Stimulated activated CD8-positive, alpha-beta memory T cell treated with anti-CD3 and anti-CD28 coated beads, Interleukin-12 subunit alpha, Interleukin-12 subunit beta, amount 100 ng/mL, for 24 hours (primary cell): Measurements from ENCODE around the gene CD44.

Source experiments
- DNase-seq: peaks from one replicate; pipeline ENCODE4 v3.0.0-alpha.2; 2020; ENCODE audit errors: extremely low read depth

CD44 gene

DNA sequence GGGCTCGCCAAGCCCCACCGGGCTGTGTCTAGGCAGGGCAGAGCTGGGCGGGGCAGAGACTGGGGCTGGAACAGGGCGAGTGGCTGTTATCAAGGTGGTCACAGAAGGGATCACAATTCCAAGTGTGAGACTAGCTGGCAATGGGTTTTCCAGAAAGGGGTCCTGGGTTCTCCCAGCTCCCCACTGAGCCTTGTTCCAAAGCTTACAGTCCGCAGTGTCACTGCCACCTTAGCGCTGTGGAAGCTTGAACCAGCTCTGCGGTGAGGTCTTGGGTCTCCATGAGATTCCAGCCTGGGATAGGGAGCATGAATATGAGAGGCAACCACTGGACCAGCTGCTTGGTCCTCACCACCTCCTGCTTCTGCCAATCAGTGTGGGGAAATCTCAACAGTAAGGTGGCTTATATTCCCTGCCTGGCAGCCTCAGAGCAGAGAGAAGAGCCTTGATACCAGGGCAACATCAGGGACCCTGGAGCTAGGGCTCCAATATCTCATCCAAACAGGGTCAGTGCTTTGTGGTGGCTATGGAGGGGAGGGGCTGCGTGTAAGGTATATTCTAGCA, 831 bp downstream of the CD44 start:
- no peak for DNase-seq

DNA sequence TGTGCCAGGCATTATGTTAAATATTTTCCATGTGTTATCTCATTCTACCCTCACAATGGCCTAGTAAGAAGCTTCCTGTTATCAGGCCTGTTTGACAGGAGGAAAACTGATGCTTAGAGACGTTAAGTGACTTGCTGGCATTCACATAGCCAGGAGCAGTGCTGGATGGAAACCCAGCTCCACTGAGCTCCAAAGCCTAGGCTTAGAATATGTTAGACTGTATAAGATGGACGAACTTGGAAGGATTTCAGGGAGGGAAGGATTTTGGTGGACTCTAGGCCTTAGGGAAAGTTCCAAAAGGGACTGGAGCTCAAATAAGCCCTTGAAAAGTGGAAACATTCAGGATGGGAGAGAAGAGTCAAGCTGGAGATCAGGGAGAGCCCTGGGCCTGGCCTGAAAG, 2.1 kb downstream of the CD44 start:
- no peak for DNase-seq

DNA sequence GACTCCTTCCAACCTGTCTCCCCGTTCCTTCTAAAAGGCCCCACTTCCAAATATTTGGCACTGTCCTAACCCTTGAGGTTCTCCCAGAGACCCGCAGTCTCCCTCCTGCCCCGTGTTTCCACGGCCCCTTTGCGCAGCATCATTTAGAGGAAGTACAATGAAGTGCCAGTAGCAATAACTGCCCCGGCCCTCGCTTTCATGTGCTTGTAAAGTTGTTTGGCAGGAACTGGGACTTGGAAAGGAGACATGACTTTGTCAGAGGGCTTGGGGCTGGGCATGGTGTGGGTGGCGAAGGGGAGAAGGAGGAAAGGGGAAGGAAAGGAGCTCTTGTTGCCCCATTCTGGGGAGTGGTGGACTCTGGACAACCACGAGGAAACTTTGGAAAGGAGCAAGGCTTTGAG, 2.6 kb downstream of the CD44 start:
- no peak for DNase-seq

DNA sequence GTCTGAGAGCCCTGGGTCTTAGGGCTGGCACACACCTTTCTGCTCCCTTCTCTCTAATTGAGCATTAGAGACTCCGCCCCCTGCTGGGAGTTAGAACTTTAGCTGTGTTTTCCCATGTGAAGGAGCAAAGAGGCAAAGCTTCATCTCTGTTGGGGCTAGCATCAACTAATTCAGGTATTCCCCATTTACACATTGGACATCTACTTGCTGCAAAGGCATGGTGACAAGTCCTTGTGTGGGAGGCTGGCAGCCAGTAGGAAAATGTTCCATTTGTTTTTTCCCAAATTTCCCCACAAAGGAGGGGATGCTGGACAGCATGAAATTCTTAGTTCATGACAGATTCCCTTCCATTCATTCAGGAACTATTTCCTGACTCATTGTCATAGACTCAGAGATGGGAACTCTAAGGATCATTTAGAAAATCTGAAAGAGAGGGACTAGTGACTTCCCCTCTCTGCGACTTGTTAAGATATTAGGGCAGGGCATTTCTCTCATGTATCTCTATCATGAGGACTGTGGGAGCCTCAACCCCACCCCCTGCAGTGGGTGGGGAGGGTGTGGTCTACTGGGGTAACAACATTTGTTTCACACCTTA, 3.6 kb downstream of the CD44 start:
- DNase-seq: no peak

DNA sequence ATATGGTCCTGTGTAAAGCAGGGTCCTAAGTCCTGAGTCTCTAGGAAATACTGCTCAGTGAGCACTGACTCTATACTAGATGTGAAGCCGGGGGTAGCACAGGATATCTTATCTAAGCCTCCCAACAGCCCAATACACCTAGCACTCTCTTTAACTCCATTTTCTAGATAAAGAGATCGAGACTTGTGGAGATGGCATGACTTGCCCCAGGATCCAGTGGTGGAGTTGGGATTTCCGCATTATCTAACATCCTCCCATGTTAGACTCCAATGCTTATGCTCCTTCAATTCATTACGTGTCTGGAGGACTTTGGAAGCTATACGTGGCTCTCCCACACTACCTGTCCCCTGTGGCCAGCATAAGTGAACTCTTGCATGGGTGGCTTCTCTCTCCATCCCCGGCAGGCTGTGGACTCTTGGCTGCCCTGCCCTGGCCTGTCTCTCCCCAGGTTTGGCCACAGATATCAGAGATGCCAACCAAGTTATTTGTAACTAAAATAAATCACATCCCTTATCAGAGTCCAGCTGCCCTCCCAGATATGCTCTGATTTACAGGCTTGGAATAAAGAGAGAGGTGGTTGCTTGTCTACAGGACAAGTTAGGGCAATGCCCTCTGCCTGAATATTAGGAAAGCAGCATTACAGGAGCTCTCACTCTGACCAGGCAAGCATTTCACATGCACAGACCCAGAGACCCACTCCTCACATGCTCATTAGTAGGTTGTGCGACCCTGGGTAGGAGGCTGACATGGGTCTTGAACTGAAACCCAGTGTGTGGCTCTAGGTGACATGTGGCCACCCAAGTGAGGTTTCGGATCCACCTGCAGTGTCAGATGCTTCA, 4.5 kb downstream of the CD44 start:
- no peak for DNase-seq

DNA sequence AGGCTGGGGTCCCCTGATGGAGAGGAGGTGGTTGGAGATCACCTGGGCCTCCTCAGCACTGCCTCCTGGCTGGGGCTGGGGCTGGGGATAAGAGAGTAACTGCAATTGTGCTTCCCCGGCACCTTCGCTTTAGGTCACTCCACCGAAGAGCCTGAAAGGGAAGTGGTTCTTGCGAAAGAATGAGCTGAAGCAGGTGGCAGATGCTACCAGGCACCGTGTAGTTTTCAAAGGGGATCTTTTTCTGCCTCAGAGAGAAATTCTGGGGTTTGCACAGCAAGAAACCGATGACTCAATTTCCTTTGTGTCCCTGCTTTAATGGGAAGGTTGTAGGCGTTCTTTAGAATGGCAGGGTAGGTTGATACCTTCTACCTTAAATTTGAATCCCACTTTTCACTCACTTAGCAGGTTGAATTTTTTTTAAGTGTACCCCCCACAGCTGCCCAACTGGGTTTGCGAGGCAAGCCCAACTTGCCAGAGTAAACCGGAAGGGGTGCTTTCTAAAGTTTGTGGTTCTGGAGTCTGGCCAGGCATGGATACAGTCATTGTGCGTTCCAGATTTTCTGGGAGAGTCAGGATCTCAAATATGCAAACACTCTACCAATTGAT, 5.3 kb downstream of the CD44 start:
- no peak for DNase-seq

DNA sequence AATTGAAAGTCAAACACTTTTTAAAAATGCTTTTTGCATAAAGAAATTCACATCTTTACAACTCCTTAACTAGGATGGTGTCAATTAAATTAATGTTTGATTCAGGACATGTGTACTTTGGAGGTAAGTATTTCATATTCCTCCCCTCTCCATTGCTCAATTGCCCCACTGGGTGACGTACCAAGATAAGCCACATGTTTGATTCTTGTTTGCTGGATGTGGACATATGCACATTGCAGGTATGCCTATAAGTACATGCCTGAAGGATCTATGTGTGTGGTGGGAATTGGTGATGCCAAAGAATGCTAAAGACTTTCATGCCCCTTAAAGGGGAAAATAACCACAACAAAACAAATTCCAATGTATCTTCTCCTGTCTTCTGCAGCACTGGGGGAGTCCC, 5.8 kb downstream of the CD44 start:
- no peak for DNase-seq

DNA sequence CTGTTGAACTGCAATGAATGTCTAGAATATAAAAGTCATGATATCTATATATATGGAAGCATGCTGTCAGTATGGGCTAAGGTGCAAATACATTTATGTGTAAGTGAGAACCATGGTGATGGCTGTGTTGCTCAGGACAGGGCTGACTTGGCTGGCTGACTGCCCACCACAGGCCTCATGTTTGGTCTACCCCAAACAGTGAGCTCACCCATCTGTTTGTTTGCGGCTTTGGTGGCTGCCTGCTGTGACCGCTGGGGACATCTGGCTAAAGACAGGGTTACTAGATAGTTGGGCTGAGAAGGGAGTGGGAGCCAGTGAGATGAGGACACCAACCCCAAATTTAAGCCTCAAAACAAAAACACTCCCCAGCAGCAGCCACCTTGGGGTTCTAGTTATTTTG, 6.3 kb downstream of the CD44 start:
- DNase-seq: no peak

DNA sequence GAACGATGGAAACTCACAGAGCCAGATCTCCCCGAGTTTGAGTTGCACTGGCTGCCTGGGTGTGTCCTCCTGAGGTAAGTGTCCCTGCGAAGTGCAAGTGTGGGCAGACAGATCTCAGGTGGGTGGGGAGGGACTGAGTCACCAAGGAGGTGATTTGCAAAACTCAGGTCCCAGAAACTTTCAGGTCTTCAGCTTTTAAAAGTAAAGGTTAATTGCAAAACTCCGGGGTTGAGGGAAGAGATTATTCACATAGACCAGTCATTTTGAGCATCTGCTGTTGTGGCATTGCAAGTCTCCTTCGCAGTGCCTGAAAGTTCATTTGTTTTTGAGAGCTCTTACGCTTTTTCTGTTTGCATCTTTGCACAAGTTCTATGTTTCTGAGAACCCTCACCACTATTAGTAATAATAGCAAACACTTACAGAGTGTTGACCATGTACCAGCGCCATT, 7.1 kb downstream of the CD44 start:
- DNase-seq: no peak

DNA sequence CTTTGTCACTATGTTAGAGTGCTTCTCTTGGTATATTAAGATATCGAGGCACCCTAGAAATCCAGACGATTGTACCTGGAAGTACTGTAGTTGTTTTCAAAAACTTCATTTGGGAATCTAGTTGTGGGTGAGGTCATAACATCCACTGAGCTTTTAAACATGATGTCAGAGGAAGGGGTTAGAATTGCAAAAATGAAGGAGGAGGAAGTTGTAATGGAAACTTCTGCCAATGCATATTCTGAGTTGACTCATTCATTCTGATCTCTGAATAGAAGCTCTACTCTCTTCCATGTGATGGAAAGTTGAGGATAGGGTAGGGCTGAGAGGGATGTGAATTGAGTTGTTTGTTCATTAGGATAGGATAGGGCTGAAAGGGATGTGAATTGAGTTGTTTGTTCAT, 7.7 kb downstream of the CD44 start:
- DNase-seq: no peak

DNA sequence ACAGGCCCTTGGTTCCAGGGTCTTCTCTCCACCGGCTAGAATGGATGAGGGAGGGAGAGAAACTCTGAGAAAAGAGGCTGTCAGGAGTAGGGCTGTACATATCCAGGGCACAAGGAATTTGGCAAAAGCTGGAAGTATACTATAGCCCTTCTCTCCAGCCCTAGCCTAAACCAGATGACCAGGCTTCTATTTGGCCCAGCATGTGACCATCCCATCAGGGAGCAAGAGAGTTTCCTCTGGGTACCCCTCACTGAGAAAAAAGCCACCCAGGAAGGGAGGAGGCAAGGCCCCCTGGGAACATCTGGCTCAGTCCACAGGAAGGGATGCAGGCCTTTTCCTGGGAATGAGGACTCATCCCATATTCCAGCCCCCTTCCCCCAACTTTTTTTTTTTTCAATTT, 8.3 kb downstream of the CD44 start:
- no peak for DNase-seq

DNA sequence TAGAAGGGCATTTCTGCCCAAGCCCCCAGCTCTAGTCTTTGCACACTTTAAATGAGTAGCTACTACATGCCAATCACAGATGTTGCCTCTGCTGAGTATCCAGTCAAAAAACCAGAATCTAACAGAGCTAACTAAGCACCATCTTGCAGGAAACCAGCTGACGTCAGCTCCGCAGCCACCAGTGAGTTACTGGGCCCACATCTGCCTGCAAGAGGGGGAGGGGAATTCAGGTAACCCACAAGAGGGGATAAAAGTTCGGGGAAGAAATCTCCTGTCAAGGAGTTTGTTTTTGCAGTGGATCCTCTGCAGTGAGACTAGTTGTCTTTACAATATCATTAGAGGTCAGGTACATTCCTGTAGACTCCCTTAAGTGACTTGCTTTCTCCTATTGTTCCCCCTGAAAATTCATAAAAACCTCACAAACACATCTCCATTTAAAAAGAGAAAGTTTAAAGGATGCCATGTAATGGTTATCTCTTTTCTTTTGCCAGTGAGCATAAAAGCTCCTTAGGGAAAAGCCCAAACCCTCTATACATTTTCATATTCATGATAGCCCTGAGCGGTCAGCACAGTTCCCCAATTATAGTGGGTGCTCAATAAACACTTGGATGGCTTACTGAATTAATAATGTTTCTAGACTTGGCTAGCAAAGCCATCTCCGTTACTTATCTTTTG, 9.3 kb downstream of the CD44 start:
- DNase-seq: no peak

DNA sequence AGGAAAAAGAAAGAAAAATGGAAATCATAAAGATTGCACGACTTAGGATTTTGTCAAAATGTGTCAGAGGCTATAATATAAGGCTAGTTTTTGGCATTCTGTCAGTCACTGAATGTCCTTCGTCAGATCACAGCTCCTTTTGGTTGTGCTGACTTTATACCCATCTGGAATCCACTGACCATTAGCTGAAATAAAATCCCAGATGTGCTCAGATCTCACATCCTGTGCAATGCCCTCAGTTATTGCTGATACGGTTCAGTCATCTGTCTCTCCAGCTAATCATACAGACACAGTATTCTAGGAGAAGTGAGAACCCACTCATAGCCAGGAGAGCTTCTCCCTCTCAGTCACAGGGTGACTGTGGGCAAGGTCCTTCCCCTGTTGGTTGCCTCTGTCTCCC, 11.5 kb downstream of the CD44 start:
- DNase-seq: no peak

DNA sequence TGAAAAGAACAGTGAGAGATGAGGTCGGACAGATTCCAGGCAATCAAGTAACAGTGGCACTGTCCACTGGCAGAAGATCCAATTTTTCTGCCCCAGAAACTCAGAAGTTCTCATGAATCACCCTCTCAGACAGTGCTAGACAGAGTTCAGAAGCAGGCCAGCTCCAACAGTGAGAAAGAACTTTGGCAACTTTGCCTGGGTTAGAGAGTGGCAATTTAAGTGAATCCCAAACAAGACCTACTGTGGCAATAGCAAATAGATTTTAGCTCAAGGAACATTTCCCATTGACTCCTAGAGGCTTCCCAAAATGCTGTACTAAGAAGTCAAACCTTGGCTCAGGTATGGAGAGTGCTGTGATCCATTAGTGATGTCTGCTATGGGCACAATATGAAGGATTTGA, 12.3 kb downstream of the CD44 start:
- no peak for DNase-seq

DNA sequence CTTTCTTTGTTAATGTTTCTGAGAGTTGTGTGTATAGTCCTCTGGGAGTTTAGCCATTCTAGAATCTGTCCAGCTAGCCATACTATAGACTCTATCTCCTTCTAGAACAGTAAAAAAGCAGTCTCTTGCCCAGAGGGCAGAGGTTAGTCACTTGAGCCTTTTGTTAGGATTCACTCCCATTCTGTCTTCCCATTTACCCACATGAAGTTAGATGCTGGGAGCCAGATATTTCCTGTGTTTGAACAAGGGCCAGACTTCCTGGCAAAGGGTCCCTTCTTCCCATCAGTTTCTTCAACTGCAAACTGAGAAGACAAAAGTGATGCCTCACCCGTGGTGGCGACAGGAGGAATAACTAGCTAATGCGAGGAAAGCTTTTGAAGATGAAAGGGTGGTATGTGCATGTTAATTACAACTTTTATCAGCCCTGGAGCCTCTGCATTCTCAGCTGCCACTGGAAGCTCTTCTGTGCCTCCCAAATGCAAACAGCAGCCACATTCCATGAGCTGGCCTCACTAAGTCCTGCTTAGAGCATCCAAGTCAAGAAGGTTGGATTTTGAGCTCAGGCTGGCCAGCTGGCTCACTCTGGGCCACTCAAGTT, 12.8 kb downstream of the CD44 start:
- DNase-seq: no peak

DNA sequence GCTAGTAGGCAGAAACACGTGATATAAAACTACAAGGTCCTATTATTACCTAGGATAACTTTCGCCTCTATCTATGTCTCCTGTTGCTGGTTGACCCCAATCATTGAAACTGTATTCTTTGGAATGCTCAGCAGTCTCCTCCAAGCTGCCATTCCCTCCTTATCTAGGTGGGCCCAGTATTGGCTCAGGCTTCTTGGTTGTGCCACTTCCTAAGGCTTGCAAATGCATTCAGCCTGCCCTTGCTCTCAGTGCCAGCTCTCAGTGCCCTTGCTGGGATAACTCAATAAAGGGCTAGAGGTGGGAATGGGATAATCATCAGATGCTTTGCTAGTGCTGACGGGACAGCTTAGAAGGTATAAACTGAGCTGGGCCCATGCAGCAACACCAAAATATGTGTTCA, 13.6 kb downstream of the CD44 start:
- no peak for DNase-seq

DNA sequence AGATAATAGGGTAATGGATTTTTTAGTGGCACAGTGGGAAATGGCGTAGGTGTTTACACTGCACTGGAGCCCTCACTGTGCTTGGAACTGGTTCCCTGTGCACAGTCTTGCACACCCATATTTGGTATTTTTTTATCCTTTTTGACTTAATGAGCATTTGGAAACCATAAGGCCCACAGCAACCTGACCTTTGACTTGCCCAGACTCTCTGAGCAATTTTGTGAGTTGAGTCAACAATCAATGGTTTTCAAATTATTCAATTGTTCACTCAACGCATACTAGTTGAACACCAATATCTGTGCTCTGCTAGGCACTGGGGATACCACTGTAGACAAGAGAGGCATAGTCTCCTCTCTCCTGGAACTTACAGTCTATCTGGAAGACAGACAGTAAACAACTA, 14.3 kb downstream of the CD44 start:
- no peak for DNase-seq

DNA sequence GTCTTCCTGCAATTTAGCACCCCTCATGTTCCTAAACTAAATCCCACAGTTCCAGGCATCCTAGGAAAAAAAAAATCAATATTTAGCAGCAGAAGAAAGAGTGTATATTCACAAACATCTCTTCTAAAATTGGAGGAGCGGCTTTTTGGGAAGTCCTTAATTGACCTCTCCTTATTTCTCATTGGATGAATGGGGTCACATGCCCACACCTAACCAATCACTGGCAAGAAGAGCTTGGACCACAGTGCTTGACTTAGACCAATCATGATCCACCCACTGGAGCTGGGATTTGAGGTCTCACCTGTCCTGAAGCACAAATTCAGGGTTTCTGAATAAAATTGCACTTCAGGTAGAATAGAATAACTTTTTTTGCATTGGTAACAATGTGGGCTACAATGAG, 16.0 kb downstream of the CD44 start:
- DNase-seq: no peak

DNA sequence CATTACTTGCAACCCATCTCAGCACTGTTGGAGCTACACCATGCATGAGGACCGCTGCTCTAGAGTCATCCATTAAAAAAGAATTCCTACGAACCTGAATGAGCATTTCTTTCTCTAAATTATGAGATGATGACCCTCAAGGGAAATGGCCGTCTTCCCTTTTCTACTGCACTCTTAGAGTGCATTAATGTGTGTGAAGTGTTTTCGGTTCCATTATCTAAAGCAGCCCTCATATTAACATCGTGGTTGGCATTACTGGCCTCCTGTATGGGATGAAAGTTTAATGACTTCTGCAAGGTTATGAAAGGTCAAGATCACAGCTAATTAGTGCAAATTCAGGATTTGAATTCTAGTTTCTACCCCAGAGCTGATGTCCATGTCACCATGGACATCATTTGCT, 16.7 kb downstream of the CD44 start:
- no peak for DNase-seq

DNA sequence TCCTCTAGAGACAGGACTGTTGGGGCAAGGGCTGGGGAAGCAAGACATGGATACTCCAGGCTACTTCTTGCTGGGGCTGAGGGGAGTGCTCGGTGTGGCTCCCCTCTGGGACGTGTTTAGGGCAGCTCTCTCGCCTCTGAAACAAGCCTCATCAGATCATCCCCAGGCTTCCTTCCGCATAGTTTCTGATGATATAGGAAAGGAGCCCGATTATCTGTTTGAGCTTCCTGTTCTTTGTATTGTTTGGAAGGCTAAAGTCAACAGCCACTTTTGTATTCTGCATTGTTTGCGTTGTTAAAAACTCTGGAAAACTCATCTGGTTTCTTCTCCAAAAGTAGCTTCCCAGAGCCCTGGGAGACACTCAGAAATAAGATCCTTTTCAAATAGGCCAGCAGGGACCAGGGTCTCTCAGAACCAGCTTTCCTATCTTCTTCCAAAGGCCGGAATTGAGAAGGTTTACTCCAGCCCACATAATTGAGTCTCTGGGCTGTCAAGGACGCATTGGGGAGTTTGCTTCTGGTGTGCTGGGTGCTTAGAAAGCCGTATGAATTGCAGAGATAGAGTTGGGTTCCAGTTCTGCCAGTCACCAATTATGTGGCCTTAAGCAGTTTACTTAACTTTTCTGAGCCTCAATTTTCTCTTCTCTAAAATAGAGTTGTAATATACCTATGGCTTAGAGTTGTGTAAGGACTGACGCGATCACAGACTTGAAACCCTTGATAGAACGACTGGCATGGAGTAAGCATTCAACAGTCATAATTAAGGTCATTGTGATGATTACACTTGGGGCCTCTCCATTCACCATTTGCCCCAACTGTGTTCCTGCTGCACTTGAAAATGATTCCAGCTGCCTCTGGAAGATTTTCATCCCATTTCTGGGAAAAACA, 19.1 kb downstream of the CD44 start:
- DNase-seq: no peak
